HS-27A (cell line): Measurements from ENCODE around the gene LIN28B.
"Not testable (repeated sequence)": the region's sequence is repeated elsewhere in the genome, so short reads cannot be mapped to it uniquely, and the experiment has no call there.

Experiments
- DNase-seq: peaks from one replicate; pipeline ENCODE4 v3.0.0-alpha.2; 2012; ENCODE audit warnings: low read depth, missing footprints

LIN28B gene, protein sequence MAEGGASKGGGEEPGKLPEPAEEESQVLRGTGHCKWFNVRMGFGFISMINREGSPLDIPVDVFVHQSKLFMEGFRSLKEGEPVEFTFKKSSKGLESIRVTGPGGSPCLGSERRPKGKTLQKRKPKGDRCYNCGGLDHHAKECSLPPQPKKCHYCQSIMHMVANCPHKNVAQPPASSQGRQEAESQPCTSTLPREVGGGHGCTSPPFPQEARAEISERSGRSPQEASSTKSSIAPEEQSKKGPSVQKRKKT

DNA sequence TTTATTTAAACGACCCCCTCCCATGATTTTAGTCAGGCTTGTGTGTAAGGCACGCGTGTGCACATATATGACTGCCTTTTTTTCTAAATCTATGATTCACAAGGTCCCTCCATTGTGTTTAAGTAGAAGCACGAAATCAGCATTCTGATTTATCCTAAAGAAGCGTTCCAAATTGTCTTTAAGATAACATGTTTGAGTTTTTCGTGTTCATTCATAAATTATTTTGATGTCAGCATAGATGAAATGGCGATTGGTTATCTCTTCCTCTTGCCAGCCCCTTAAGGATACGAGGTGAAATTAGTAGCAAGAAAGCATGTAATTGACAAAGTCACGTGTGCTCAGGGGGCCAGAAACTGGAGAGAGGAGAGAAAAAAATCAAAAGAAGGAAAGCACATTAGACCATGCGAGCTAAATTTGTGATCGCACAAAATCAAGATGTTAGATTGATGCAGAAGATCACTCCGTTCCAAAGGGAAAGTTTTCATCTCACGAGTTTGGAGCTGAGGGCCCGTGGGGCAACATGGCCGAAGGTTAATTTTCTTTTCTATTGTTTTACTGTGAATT is at the start of gene LIN28B:
Gene LIN28B, plus strand, starts transcription at position 377 of the 564 bp plus-strand sequence. Its CDS starts 144 bp downstream, at position 521.
- no peak for DNase-seq

DNA sequence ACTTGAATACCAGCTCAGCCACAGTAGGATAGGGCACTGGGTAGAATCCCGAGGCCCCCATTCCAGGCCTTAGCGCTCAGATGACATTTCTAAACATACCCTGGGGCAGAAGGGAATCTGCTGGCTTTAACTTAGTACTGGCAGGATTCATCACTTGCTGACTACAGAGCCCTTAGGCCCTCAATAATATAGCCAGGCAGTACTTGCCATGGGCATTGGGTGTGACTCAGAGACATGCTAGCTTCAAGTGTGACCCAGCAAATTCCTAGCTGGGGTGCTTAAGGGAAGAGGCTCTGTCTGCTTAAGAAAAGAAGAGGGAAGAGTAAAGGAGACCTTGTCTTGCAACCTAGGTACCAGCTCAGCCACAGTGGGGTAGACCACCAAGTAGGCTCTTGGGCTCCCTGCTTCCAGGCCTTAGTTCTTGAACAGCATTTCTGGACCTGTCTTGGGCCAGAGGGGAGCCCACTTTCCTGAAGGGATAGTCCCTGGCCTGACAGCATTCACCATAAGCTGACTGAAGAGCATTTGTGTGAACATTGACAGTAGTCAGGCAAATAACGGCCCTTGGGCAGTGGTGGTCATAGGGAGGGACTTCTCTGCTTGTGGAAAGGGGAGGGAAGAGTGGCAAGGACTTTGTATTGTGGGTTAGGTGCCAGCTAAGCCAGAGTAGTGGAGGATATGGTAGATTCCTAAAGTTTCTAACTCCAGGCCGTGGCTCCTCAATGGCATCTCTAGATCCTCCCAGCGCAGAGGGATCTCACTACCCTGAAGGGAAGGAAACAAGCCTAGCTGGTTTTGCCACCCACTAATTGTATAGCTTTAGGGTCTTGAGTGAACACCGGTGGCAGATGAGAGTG is 48.6 kb upstream of the LIN28B start:
- no peak for DNase-seq

DNA sequence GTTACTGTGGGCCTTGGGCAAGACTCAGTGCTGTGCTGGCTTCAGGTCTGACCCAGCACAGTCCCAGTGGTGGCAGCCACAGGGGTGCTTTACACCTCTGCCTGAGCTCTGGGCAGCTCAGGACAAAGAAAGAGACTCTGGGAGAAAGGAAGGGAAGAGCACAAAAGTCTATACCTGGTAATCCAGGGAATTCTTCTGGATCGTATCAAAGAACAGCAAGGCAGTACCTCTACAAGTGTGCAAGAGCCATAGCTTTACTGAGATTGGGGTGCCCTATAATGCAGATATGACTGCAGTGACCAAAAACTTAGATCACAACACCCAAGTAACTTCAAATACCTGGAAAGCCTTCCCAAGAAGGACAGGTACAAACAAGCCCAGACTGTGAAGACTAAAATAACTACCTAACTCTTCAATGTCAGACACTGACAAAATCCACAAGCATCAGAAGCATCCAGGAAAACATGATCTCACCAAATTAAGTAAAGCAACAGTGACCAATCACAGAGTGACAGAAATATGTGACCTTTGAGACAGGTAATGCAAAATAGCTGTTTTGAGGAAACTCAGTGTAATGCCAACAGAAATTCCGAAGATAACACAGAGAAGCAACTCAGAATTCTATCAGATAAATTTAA is 47.9 kb upstream of the LIN28B start:
- no peak for DNase-seq

DNA sequence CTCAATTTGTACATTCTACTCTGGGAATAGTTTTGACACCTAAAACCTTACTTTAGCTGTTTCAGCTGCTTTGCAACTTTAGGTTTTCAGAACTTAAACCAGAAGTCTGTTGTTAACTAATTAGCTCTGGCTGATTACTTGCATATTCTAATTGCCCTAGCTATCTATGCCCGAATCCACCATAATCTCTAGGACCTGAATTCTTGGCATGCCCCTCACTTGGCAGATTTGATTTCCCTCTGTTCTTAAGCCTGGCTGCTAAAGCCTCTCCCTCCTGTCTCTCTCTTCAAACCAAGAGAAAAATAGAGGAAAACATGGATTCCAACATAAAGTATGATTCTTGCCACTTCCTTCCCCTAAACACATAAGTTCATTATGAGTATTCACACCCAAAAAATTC is 35.0 kb upstream of the LIN28B start:
- DNase-seq = no peak

DNA sequence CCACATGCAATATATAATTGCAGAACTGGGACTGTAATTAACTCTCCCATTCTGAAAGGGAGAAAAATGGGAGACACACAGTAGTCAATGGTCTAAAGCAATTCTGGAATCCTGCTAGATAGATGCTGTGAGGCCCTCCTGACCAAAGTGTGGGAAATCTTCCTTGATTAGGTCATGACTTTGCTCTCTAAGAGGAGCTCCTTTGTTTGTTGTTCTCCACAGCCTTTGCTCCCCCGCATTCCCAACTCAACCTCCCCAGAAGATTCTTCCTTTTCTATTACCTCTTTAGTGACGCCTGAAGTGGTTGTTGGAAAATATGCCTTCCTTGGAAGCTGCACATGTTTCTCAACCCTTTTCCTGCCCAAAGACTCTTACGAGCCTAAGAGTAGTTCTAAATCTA is 28.8 kb upstream of the LIN28B start:
- DNase-seq = no peak

DNA sequence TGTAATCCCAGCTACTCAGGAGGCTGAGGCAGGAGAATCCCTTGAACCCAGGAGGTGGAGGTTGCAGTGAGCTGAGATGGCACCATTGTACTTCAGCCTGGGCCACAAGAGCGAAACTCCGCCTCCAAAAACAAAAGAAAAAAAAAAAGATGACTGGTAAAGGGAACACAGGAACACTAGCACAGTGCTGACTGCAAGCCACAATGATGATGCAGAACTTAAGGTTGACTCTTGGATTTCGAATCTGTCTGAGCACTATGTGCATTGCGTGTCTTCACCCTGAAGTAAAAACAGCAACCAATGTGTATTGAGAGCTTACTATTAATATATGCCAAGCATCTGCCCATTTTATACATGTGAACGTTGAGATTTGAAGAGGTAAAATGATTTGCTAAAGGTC is 27.6 kb upstream of the LIN28B start:
- no peak for DNase-seq

DNA sequence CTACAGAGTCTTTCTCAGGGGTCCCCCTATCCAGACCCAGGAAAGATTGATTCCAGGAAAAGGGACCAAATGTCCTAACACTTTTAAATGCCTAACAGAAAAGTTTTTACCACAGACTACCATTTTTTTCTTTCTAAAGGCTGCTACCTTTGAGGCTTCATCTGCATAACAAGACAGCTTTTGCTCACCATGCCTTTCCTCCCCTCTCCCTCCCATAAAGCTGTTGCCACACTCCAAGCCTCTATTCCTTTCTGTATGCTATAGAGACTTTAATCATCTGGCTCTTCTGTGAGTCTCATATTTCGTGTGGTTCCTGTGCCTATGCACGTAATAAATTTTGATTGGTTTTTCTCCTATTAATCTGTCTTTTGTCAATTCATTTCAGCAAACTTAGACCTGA is 26.0 kb upstream of the LIN28B start:
- DNase-seq = no peak

DNA sequence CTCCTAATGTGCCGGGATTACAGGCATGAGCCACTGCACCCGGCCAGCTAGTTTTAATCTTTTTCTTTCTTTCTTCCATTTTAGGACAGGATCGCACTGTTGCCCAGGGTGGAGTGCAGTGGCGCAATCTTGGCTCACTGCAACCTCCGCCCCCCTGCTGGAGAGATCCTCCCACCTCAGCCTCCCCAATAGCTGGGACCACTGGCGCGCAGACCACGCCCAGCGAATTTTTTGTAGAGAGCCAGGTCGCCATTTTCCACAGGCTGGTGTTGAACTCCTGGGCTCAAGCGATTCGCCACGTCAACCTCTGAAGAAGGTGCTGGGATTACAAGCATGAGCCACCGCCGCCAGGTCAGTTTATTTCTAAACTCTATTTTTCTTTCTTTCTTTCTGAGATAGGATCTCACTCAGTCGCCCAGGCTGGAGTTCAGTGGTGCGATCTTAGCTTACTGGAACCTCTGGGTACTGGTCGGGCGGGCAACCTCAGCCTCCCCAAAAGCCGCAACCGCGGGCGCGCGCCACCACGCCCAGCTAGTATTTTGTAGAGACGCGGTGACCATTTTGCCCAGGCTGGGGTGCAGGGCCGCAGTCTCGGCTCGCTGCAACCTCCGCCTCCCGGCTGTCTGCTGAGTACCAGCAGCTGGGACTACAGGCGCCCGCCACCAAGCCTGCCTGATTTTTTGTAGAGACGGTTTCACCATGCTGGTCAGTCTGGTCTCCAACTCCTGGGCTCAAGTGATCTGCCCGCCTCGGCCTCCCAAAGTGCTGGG is 20.0 kb upstream of the LIN28B start:
- no peak for DNase-seq

DNA sequence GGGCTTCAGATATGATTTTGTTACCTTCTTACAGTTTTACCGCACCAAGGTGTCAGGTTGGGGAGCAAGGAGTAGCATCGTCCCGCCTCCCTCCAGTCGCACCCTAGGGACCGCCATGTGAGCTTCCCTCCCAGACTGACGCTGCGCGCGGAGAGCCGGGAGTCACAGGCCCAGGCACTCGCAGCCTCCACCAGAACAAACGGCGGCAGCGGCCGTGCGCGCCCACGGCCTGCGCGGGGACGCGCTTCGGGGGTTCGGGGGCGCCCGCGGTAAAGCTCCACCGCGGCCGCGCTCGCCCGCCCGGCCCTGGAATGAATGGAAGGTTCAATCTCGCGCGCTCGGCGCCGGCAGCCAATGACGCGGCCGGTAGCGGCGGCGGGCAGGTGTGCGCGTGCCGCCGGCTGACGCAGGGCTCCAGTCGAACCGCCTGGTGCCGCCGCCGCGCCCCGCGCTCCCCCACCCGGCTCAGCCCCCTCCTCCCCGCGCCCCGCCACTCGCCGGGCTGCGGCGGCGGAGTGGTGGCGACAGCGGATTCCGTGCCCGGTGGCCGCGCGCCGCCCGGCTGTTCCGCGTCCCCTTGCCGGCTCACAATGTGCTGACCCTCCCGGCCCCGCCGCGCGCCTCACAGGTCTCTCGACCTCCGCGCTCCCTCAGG is 16.5 kb upstream of the LIN28B start:
- no peak for DNase-seq

DNA sequence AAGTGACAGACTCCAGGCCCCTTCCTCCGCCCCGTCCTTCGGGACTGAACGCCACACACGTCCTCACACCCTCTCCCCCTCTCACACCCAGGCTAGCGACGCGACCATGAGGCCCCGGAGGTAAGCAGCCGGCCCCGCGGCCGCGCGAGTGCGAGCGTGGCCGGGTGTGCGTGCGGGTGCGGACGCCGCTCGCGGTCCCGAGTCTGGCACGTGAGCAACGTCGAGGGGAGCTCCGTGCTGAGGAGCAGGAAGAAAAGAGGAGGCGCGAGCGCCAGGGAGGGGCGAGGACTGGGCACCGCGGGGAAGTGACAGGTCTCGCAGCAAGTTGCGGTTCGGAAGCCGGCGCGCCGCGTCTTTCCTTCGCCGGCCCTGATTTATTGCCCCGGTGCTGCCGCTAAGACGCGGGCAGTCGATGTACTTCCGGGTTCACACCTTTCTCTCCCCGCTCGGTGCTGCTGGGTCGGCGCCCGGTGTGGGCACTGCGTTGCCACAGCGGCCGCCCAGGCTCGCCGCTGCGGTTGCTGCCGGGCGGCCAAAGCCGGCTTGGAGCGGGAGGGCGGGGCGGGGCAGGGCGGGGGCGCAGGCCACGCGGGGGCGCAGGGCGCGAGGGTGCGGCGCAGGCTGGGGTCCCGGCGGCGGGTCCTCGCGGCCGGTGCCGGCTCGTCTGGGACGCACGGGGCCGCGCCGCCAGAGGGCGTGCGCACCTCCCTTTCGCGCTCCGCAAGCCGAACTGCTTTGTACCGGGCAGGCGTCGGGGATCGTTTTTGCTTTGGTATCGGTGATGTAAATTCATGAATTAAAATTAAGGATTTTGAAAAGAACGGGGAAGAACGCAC is 15.8 kb upstream of the LIN28B start:
- DNase-seq = no peak

DNA sequence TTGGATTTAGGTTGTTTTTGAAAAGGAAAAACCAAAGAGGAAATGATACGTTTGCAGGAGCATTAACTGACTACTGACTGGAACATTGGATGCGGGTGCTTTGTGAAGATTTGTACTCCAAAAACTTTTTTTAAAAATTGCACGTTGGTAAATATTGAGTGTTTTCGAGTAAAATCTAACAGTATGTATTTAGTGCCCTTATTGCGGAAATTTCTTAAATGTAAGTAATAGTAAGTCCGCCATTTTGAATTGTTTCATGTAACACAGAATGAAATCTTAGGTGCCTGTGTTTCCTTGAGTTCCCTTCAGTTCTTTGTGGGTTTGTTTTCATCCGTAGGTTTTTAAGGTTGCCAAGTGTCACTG is 15.2 kb upstream of the LIN28B start:
- DNase-seq = no peak

DNA sequence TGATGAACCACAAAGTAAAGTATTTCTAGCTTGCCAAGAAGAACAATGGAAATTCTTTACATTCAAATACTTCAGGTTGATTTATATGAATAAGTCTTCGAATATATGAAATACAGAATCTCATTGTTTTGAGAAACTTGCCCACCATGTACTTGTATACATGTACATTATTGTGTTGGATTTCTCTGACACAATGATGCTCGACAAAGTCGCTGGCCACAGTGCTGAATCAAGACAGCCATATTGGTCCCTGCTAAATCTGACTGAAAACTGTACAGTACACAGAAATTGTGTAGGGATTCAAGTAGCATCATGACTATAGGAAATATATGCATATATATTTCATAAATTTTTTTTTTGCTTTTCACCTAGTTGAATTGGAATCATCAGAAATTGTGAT is 13.1 kb upstream of the LIN28B start:
- DNase-seq = no peak

DNA sequence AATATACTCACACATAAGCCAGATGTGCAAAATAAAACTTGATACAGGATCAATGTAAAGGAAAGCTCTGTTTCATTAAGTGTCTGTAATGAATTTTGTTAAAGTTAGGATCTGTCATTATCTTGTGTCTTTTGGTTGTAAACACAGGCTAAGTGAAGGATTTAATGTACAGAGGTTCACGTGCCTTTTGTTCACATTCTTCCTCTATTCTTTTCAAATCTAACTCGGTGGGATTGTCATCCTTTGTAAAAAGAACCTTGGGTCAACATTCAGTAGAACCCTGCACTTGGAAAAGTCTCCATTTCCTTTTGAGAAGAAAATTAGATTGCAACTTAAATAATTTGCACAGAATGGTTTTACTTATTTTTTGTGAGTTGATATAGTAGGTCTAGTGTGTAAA is 7.7 kb upstream of the LIN28B start:
- no peak for DNase-seq

DNA sequence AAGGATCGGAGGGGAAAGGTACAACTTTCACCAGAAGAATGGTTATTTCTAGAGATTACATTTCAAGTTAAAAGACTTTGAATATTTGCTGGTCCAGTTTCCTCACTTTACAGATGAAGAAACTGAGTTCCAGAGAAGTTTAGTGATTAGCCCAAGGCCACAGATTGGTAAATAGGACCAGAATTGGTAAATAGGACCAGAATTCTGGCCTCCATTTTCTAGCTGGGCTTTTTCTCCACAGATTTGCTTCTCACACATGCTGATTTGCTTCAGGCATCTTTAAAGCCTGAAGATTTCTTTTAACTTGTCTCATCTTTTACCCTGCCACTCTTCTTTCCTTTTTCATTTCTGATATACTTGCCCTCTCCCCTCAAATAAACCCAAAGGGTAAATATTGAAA is 5.2 kb upstream of the LIN28B start:
- DNase-seq = no peak

DNA sequence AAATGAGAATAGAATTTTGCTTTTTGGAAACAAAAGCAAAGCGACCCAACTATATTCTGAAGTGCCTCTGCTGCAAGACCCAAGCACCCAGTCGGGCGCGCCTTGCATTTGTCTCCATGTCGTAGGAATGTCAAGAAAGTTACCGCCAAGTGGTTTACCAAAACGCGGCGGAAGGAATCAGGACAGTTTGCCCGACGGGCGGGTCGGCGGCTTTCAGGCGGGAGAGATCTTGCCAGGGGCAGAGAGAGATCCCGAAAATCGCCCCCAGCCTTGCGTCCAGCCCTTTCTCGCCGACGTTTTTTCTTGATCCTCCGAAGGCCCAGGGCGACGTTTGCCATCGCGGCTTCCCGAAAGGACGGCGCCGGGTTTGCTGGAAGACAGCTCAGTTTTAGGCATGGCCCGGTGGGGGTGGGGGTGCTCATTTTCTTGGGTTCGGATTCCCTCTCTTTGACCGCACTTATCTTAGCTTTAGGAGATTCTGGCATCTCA is 4.0 kb upstream of the LIN28B start:
- DNase-seq = no peak

DNA sequence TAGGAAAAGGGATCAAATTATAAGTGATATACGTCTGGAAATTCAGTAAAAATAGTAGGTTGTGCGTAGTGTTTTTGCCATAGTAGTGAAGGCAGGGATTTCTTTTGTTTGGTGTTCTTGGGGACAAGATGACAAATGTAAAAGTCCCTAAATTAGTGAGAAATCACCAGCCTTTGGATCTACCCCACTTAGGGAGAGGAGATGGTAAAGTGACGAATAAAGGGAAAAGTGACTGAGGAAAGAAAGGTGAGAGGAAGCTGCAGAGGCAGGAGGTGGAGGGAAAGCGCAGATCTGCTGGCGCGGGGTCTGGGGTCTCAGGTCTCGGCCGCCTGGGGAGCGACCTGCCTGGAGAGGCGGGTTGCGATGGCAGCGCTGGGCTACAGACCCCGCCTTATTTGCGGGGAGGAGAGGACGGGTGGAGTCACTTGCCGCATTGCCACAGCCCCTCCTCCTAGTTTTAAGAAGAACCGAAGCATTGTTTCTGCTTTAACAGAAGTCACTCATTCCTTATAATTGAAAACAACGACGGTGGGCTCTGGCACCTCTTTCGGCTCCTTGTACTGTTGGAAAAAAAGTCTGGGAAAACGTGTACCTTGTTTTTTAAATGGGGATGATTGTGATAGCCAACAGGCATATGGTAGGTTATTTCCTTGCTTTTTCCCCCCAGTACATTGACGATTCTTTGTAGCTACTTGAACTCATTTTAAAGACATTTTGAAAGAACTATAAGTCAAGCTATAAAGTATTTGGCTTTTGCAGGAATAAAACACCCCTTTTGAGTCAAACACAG is 3.3 kb upstream of the LIN28B start:
- DNase-seq = not testable (repeated sequence)

DNA sequence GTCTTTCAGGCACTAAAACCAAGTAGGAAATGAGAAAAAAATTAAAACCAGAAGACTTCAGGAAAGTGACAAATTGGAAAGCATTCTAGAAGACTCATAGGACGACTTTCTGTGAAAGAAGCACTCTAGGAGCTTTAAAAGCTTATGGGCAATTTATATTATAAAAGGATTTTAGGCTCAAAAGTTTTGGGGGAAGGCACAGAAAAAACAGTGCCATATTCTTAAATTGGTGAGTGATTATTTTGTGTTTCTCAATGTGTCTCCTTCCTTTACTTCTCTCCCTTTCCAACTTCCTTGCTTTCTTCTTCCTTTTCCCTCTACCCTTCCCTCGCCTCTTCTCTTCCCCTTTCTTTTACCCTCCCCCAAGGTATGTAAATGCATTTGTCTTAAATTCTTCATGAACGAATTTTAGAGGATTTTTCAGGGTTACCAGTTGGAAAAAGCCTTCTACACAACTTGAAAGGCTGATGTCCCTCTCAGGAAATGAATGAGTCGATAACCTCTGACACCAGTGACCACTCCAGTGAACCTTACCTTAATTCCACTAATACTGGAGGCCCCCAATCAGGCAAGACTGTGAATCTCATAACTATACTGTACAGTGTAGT is 2.6 kb upstream of the LIN28B start:
- no peak for DNase-seq

DNA sequence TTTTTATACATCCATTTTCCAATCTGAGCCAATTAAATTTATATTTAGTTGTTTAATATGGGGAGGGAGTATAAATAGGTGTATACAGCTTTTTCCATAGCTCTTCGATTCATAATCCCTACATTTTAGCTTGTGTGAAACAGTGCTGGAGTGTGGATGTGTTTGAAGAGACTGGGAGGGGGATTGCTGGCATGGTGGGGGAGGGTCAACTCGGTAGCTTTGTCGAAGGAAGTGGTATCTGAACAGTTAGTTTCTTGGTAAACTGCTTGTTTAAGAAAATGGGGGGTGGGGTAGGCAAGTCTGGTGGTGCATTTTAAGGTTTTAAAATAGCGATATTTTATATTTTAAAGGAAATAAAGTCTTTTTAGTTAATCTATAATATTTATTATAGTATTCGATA is 1.4 kb upstream of the LIN28B start:
- DNase-seq = no peak
